Mesendoderm (in vitro differentiated cells): ENCODE data around the gene PFKFB1.

Experiments
- DNase-seq: peaks from one replicate; pipeline ENCODE4 v3.0.0; 2013
- H2AK5ac ChIP-seq: 2 replicates; pipeline ENCODE4 v1.6.1; 2013; ENCODE audit warnings: low read length, inconsistent platforms
- H2BK120ac ChIP-seq: 2 replicates; pipeline ENCODE4 v1.6.1; 2013; ENCODE audit warnings: low read depth, mild to moderate bottlenecking, low read length, moderate library complexity, mixed read lengths
- H2BK15ac ChIP-seq: replicated peaks from 2 replicates; pipeline ENCODE4 v1.6.1; 2013; ENCODE audit warnings: low read depth, mild to moderate bottlenecking, moderate library complexity
- H2BK5ac ChIP-seq: 2 replicates; pipeline ENCODE4 v1.6.1; 2013; ENCODE audit warnings: low read length, inconsistent platforms
- H3K18ac ChIP-seq: 2 replicates; pipeline ENCODE4 v1.6.1; 2013; ENCODE audit warnings: mild to moderate bottlenecking, low read length, mixed read lengths
- H3K23ac ChIP-seq: one replicate; pipeline ENCODE4 v1.6.1; 2013; ENCODE audit warnings: low read length
- H3K27ac ChIP-seq: 2 replicates; pipeline ENCODE4 v1.5.1; 2013; ENCODE audit warnings: low read depth, mild to moderate bottlenecking, inconsistent platforms, low read length, moderate library complexity
- H3K27me3 ChIP-seq: 2 replicates; pipeline ENCODE4 v1.6.1; 2013; ENCODE audit warnings: low read length, control low read depth, mild to moderate bottlenecking, inconsistent platforms; ENCODE audit not compliant: insufficient read depth, poor library complexity
- H3K36me3 ChIP-seq: 2 replicates; pipeline ENCODE4 v1.6.1; 2013; ENCODE audit warnings: low read length, inconsistent platforms; ENCODE audit not compliant: control insufficient read depth, insufficient read depth
- H3K4ac ChIP-seq: one replicate; pipeline ENCODE4 v1.6.1; 2013; ENCODE audit warnings: low read depth, mild to moderate bottlenecking, low read length, moderate library complexity
- H3K4me1 ChIP-seq: 2 replicates; pipeline ENCODE4 v1.6.1; 2013; ENCODE audit warnings: low read depth, low read length, inconsistent platforms; ENCODE audit not compliant: control insufficient read depth
- H3K4me2 ChIP-seq: 2 replicates; pipeline ENCODE4 v1.6.1; 2013; ENCODE audit warnings: low read length
- H3K4me3 ChIP-seq: 2 replicates; pipeline ENCODE4 v1.5.1; 2013; ENCODE audit warnings: mild to moderate bottlenecking, low read length
- H3K56ac ChIP-seq: one replicate; pipeline ENCODE4 v1.6.1; 2013; ENCODE audit warnings: low read length
- H3K79me1 ChIP-seq: 2 replicates; pipeline ENCODE4 v1.6.1; 2013; ENCODE audit warnings: low read length, inconsistent platforms
- H3K79me2 ChIP-seq: 2 replicates; pipeline ENCODE4 v1.6.1; 2013; ENCODE audit warnings: mild to moderate bottlenecking, low read length; ENCODE audit not compliant: control insufficient read depth, insufficient read depth
- H3K9ac ChIP-seq: 2 replicates; pipeline ENCODE4 v1.6.1; 2013; ENCODE audit warnings: low read length, inconsistent platforms
- H4K5ac ChIP-seq: one replicate; pipeline ENCODE4 v1.6.1; 2013; ENCODE audit warnings: low read length
- H4K8ac ChIP-seq: one replicate; pipeline ENCODE4 v1.6.1; 2013; ENCODE audit warnings: low read depth, mild to moderate bottlenecking, control low read depth, low read length, moderate library complexity
- WGBS: extraction: QIAGEN DNeasy Blood & Tissue Kit; methylation state at CpG from one replicate; pipeline ENCODE4 v1.1.7; 2013; ENCODE audit warnings: low lambda C conversion rate, missing lambda C conversion rate; ENCODE audit not compliant: insufficient coverage; ENCODE audit errors: extremely low coverage; 5-methylcytosine and 5-hydroxymethylcytosine counted together

The PFKFB1 gene

DNA sequence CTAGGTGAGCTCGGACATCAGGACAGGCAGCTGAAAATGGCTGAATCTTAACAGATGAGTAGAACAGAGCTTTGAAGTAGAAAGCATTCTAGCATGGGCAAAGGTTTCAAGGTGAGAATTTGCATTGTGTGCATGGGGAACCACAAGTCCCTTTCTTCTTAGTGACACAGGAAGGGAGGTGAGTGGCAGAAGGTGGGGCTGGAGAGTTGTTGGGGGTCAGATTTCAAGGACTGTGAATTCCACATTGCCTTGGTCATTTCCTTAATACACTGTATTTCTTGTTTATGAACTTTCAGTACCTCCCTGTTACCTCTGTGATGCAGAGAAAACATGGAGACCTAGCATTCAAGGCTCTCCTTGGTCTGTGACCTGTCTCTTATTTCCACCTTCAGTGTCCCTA is 10.2 kb upstream of the PFKFB1 start:
- Histone ChIP-seq H3K27me3 (no peaks in the 10 kb centered on the region), H3K23ac (no peak overlapping the region), H3K4ac (no peak overlapping the region), H2AK5ac (no peak overlapping the region), H2BK15ac (no peak overlapping the region), H3K27ac (no peak overlapping the region), H2BK5ac (no peak overlapping the region), H4K5ac (no peak overlapping the region), H3K36me3 (no peaks in the 10 kb centered on the region), H3K56ac (no peak overlapping the region), H3K79me1 (no peaks in the 10 kb centered on the region), H3K9ac (no peak overlapping the region), H3K79me2 (peaks cover 9% of the 10 kb centered on the region), H3K4me2 (no peak overlapping the region), H3K18ac (no peak overlapping the region), H3K4me1 (no peaks in the 10 kb centered on the region), H2BK120ac (no peak overlapping the region), H4K8ac (no peak overlapping the region), H3K4me3 (no peak overlapping the region)
- DNase-seq, result no peak
- no CpG with 5 or more reads among the region's 1 CpG for WGBS

DNA sequence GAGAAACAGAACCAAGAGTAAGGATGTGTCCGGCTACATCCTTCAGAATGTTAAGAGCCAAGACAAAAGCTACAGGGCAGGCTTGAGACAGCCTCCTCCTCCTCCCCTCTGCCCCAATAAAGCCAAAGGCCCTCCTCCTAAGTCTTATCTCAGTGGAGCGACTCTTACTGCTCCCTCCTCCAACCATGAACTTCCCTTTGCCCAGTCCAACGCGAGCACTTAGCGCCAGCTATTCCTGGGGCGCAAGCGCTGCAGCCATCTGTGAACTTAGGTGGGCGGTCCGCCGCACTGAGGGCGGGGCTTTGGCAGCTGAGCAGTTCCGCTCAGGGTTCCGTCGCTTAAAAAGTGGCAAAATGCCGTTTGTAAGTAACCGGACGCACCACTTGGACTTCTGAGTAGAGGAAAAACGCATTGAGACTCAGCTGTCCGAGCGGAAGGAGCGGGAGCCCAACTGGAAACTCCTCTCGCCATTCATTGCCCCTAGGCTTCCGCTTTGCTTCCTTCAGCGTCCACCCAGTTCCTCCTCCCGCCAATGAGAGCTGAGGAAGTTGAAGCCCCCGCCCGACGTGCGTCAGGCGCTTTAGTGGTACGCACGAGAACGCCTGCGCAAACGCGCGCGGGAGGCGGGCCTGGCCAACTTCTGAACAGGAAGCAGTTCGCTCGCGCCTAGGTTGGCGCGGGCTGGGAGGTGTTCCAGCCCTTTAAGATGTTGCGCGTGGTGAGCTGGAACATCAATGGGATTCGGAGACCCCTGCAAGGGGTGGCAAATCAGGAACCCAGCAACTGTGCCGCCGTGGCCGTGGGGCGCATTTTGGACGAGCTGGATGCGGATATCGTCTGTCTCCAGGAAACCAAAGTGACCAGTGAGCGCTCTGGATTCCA is 6.0 kb upstream of the PFKFB1 start, which contains the start of gene APEX2:
APEX2 (plus strand) TSS at position 647 of the 882 bp plus-strand sequence; CDS start at position 707, 60 bp downstream.
- Histone ChIP-seq H3K23ac (no peak within 1 kb of the TSS), H3K4ac (peak within 1 kb of the TSS; percentile 81), H3K56ac (peak within 1 kb of the TSS; percentile 91), H3K4me2 (peak within 1 kb of the TSS; percentile 48), H2AK5ac (no peak within 1 kb of the TSS), H3K4me3 (peak within 1 kb of the TSS; percentile 79), H4K8ac (no peak within 1 kb of the TSS), H2BK15ac (no peak within 1 kb of the TSS), H3K4me1 (no peaks in the 10 kb centered on the region), H2BK5ac (no peak within 1 kb of the TSS), H3K27me3 (no peaks in the 10 kb centered on the region), H3K79me1 (no peaks in the 10 kb centered on the region), H3K79me2 (peaks cover 9% of the 10 kb centered on the region), H2BK120ac (no peak within 1 kb of the TSS), H3K36me3 (no peaks in the 10 kb centered on the region), H4K5ac (no peak within 1 kb of the TSS), H3K9ac (peak within 1 kb of the TSS; percentile 86), H3K18ac (peak within 1 kb of the TSS; percentile 93), H3K27ac (peak within 1 kb of the TSS; percentile 76)
- no CpG with 5 or more reads among the region's 55 CpGs for WGBS
- peak; percentile 96 for DNase-seq

DNA sequence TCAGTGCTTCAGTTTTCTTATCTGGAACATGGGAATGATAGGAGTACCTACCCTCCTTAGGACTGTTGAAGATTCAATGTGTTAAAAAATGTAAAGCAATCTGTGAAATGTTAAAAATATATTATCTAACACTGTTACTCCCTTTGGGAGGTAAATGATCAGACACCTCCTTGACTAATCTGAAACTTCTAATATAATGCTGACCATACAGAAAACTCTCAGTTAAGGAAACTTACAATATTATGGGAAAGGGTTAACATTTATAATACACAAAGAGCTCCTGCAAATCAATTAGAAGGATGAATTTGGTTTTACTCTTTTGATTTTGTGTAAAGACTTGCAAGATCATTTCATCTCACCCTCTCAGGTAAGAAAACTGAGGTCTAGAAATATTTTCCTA is 1.6 kb upstream of the PFKFB1 start:
- Histone ChIP-seq H2BK120ac (no peak overlapping the region), H3K79me1 (no peaks in the 10 kb centered on the region), H3K4me2 (no peak overlapping the region), H3K4me1 (no peaks in the 10 kb centered on the region), H3K27me3 (no peaks in the 10 kb centered on the region), H2AK5ac (no peak overlapping the region), H4K8ac (no peak overlapping the region), H3K4me3 (no peak overlapping the region), H3K27ac (no peak overlapping the region), H3K36me3 (no peaks in the 10 kb centered on the region), H3K18ac (no peak overlapping the region), H3K4ac (no peak overlapping the region), H3K79me2 (peaks cover 3% of the 10 kb centered on the region), H3K9ac (no peak overlapping the region), H4K5ac (no peak overlapping the region), H2BK15ac (no peak overlapping the region), H2BK5ac (no peak overlapping the region), H3K23ac (no peak overlapping the region), H3K56ac (no peak overlapping the region)
- DNase-seq, result no peak

DNA sequence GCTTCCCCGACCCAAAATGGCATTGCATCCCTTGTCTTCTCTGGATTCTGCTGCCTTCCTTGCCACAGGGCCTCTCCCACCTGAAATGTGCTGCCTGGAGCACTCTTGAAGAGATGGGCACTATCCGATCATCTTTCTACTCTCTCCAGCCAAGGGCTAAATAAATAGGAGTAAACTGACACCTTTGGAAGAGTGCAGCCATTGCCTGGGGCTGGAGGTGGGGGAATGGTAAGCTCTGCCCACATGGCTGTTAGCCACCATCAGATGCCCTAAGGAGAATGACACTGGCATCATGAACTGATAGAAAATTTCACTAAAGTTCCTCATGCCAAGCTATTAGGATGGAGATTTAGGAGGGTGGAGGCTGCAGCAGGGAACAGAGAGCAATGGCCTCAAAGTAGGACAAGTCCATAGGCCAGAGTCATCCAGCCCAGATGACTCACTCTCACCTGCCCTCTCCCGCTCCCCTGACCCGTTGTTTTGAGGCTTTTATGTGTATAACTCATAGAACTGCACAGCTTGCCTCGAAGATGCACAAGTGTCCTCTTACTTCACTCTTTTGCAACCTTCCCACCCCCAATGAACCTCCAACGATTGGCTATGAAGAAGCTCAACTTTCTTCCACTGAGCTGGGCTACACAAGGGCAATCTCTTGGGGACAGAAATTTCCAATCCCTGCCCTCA is 822 bp upstream of the PFKFB1 start:
- Histone ChIP-seq H3K23ac (no peak overlapping the region), H3K9ac (no peak overlapping the region), H3K79me1 (no peaks in the 10 kb centered on the region), H3K27me3 (no peaks in the 10 kb centered on the region), H3K79me2 (no peaks in the 10 kb centered on the region), H2BK5ac (no peak overlapping the region), H3K4me3 (no peak overlapping the region), H4K8ac (no peak overlapping the region), H3K27ac (no peak overlapping the region), H3K4me1 (no peaks in the 10 kb centered on the region), H3K4me2 (no peak overlapping the region), H2AK5ac (no peak overlapping the region), H2BK15ac (no peak overlapping the region), H2BK120ac (no peak overlapping the region), H3K4ac (no peak overlapping the region), H3K56ac (no peak overlapping the region), H3K18ac (no peak overlapping the region), H4K5ac (no peak overlapping the region), H3K36me3 (no peaks in the 10 kb centered on the region)
- DNase-seq, result no peak
- WGBS, result no CpG with 5 or more reads among the region's 6 CpGs

DNA sequence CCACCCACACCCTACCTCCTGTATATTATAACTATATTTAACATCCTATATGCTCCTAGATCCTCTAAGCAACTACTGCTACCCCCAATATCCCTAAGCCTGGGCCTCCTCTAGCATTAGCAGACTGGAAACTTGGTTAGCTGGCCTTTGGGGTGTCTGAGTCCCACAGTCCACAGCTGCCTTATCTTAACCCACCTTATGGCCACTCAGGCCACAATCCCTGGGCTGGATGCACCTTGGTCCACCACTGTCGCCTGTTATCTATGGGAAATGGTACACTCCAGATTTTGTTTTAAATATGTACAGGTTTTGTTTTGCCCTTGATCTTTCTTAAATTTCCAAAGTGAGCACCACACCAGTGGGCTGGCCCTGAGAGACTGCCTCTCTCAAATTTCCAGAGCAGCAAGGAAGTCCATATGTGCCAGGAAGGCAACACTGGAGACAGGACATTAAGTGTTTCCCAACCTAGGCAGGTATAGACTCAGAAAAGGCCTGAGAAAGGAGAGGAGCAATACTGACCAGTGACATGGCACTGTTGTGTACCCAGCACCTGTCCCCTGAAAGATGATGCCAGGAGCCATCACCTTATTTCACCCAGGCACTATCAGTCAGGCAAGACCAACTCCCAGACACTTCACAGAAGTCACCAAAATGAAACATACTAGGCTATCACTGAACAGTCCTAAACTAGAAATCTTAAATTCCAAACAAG is 921 bp downstream of the PFKFB1 start:
- H3K4me3 ChIP-seq, result no peak overlapping the region
- no peak for DNase-seq
- no CpG with 5 or more reads among the region's 1 CpG for WGBS

More for the DNA sequence above, 921 bp downstream of the PFKFB1 start:
- Histone ChIP-seq H3K79me2 (no peaks in the 10 kb centered on the region), H4K5ac (no peak overlapping the region), H3K79me1 (no peaks in the 10 kb centered on the region), H3K27me3 (no peaks in the 10 kb centered on the region), H4K8ac (no peak overlapping the region), H3K4me2 (no peak overlapping the region), H3K9ac (no peak overlapping the region), H3K27ac (no peak overlapping the region), H3K4ac (no peak overlapping the region), H2AK5ac (no peak overlapping the region), H3K18ac (no peak overlapping the region), H2BK15ac (no peak overlapping the region), H3K56ac (no peak overlapping the region), H3K23ac (no peak overlapping the region), H2BK5ac (no peak overlapping the region), H3K4me1 (no peaks in the 10 kb centered on the region), H3K36me3 (no peaks in the 10 kb centered on the region), H2BK120ac (no peak overlapping the region)
